GM12878 (cell line): Measurements from ENCODE around the gene SLC13A4. TPM values are rescaled to one million over a fixed set of nuclear protein-coding genes. Genes with fewer than 3 reads are reported as not detected.

Source experiments
- ASH2L ChIP-seq: fragments of 300-600, 200-600 bp; sonication (generic); IDR thresholded peaks from 2 replicates; pipeline ENCODE4 v1.6.1; 2017; ENCODE audit warnings: low read depth, mild to moderate bottlenecking, borderline replicate concordance
- CREM ChIP-seq: IDR thresholded peaks from 2 replicates; pipeline ENCODE4 v1.6.1; 2014; ENCODE audit warnings: antibody characterized with exemption, low read depth
- ELK1 ChIP-seq: IDR thresholded peaks from 2 replicates; pipeline ENCODE4 v1.6.1; 2012; ENCODE audit warnings: low read depth, low read length, improper control_type of control experiment
- FOS ChIP-seq: IDR thresholded peaks from 3 replicates; pipeline ENCODE4 v1.6.1; 2011; ENCODE audit warnings: borderline replicate concordance; ENCODE audit not compliant: insufficient read length; ENCODE audit errors: extremely low read depth
- FOXM1 ChIP-seq: IDR thresholded peaks from 2 replicates; pipeline ENCODE4 v1.6.1; 2012; ENCODE audit warnings: low read depth, mild to moderate bottlenecking, inconsistent platforms, low read length, moderate library complexity
- HDAC2 ChIP-seq: fragments of 200-600 bp; sonication (generic); IDR thresholded peaks from 2 replicates; pipeline ENCODE4 v1.6.1; 2017
- HDGF ChIP-seq: fragments of 450-650 bp; IDR thresholded peaks from 2 replicates; pipeline ENCODE4 v1.6.1; 2016; ENCODE audit warnings: antibody characterized with exemption
- MTA2 ChIP-seq: fragments of 450-650 bp; IDR thresholded peaks from 2 replicates; pipeline ENCODE4 v1.6.1; 2016; ENCODE audit warnings: low read depth, mild to moderate bottlenecking, moderate library complexity
- NFXL1 ChIP-seq: fragments of 450-650 bp; IDR thresholded peaks from 2 replicates; pipeline ENCODE4 v1.6.1; 2017; ENCODE audit warnings: antibody characterized with exemption, mild to moderate bottlenecking, borderline replicate concordance
- NFYA ChIP-seq: IDR thresholded peaks from 2 replicates; pipeline ENCODE4 v1.6.1; 2011; ENCODE audit warnings: low read depth, mild to moderate bottlenecking, low read length, improper control_type of control experiment, borderline replicate concordance
- RAD51 ChIP-seq: fragments of 450-650 bp; IDR thresholded peaks from 2 replicates; pipeline ENCODE4 v1.6.1; 2016; ENCODE audit warnings: moderate library complexity, mild to moderate bottlenecking, inconsistent platforms
- RUNX3 ChIP-seq: IDR thresholded peaks from 2 replicates; pipeline ENCODE4 v1.6.1; 2012; ENCODE audit warnings: low read length, inconsistent platforms
- SP1 ChIP-seq: IDR thresholded peaks from one replicate; pipeline ENCODE4 v1.6.1; 2011; ENCODE audit warnings: low read depth, low read length
- SREBF1 ChIP-seq: IDR thresholded peaks from 2 replicates; pipeline ENCODE4 v1.6.1; 2012; ENCODE audit warnings: mild to moderate bottlenecking, low read length
- TCF12 ChIP-seq: IDR thresholded peaks from 2 replicates; pipeline ENCODE4 v1.6.1; 2011; ENCODE audit warnings: low read depth, mild to moderate bottlenecking, low read length
- USF2 ChIP-seq: IDR thresholded peaks from 2 replicates; pipeline ENCODE4 v1.6.1; 2011; ENCODE audit warnings: low read depth, low read length, improper control_type of control experiment, borderline replicate concordance
- WRNIP1 ChIP-seq: IDR thresholded peaks from 2 replicates; pipeline ENCODE4 v1.6.1; 2011; ENCODE audit warnings: low read depth, low read length, improper control_type of control experiment, borderline replicate concordance
- YBX1 ChIP-seq: fragments of 450-650 bp; IDR thresholded peaks from 2 replicates; pipeline ENCODE4 v1.6.1; 2016; ENCODE audit warnings: antibody characterized with exemption
- ZNF217 ChIP-seq: fragments of 450-650 bp; IDR thresholded peaks from 2 replicates; pipeline ENCODE4 v1.6.1; 2017; ENCODE audit warnings: antibody characterized with exemption, mild to moderate bottlenecking
- polyA plus RNA-seq, 11 experiments: library from polyadenylated mRNA; depleted of rRNA in 4 of 11; unstranded in 6 of 11; stranded (reverse) in 5 of 11; fragments of >200 nt; fragmentation: Nextera tagmentation in 4 of 11; fragmentation: Illumina TruSeq in 1 of 11; extraction: Ambion mirVana in 4 of 11; extraction: Trizol in 1 of 11; gene quantifications; 1 replicate in 1 of 11; 2 replicates in 10 of 11; pipeline versions ENCODE4 v1.2.1 to v1.2.3, GENCODE V29; 2011 to 2016; ENCODE audit warnings: inconsistent platforms in 2 of 11, missing spikeins in 2 of 11, low read depth in 1 of 11
- total RNA-seq, 4 experiments: library from RNA; depleted of rRNA in 3 of 4; stranded (reverse); fragments of >200 nt in 3 of 4; fragmentation: Illumina TruSeq in 1 of 4; extraction: Trizol in 1 of 4; gene quantifications; 2 replicates each; pipeline versions ENCODE4 v1.2.1 to v1.2.3, GENCODE V29; 2013 to 2021
- TF ChIP-seq, protein P1 (sequence below): fragments of 450-650 bp; formaldehyde crosslinking; IDR thresholded peaks from 2 replicates; pipeline ENCODE4 v1.5.0; 2022; ENCODE audit warnings: mild to moderate bottlenecking, missing genetic modification characterization
- TF ChIP-seq, protein P2 (sequence below): IDR thresholded peaks from 2 replicates; pipeline ENCODE4 v1.6.1; 2012; ENCODE audit warnings: improper control_type of control experiment, low read depth, low read length; ENCODE audit not compliant: insufficient replicate concordance
- TF ChIP-seq, protein P3 (sequence below): fragments of 450-650 bp; IDR thresholded peaks from 2 replicates; pipeline ENCODE4 v1.6.1; 2014; ENCODE audit warnings: mild to moderate bottlenecking

The SLC13A4 gene
- total and polyA plus RNA-seq, 10 of the 15 experiments (the other 5 are each of a cell fraction or from before 2014, with no cell fraction given), result 0.14 to 0.23 (median 0.20) TPM; not detected in 7

GRCh38 chr7:135662123-135662372, 65.9 kb downstream of the SLC13A4 start (continued):
- TF ChIP-seq CREM, result no peak
- TF ChIP-seq, protein P1, sequence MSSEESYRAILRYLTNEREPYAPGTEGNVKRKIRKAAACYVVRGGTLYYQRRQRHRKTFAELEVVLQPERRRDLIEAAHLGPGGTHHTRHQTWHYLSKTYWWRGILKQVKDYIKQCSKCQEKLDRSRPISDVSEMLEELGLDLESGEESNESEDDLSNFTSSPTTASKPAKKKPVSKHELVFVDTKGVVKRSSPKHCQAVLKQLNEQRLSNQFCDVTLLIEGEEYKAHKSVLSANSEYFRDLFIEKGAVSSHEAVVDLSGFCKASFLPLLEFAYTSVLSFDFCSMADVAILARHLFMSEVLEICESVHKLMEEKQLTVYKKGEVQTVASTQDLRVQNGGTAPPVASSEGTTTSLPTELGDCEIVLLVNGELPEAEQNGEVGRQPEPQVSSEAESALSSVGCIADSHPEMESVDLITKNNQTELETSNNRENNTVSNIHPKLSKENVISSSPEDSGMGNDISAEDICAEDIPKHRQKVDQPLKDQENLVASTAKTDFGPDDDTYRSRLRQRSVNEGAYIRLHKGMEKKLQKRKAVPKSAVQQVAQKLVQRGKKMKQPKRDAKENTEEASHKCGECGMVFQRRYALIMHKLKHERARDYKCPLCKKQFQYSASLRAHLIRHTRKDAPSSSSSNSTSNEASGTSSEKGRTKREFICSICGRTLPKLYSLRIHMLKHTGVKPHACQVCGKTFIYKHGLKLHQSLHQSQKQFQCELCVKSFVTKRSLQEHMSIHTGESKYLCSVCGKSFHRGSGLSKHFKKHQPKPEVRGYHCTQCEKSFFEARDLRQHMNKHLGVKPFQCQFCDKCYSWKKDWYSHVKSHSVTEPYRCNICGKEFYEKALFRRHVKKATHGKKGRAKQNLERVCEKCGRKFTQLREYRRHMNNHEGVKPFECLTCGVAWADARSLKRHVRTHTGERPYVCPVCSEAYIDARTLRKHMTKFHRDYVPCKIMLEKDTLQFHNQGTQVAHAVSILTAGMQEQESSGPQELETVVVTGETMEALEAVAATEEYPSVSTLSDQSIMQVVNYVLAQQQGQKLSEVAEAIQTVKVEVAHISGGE (CRISPR knock-in tag), result no peak
- TF ChIP-seq USF2, result no peak
- no peak for TF ChIP-seq ELK1
- TF ChIP-seq FOXM1, result no peak
- no peak for TF ChIP-seq WRNIP1
- TF ChIP-seq HDAC2, result no peak
- no peak for TF ChIP-seq FOS
- TF ChIP-seq SP1, result no peak
- TF ChIP-seq ZNF217, result no peak
- no peak for TF ChIP-seq ASH2L
- TF ChIP-seq SREBF1, result no peak
- TF ChIP-seq NFXL1, result no peak
- TF ChIP-seq TCF12, result no peak
- TF ChIP-seq HDGF, result no peak
- TF ChIP-seq RUNX3, result no peak
- no peak for TF ChIP-seq RAD51
- TF ChIP-seq, protein P2, sequence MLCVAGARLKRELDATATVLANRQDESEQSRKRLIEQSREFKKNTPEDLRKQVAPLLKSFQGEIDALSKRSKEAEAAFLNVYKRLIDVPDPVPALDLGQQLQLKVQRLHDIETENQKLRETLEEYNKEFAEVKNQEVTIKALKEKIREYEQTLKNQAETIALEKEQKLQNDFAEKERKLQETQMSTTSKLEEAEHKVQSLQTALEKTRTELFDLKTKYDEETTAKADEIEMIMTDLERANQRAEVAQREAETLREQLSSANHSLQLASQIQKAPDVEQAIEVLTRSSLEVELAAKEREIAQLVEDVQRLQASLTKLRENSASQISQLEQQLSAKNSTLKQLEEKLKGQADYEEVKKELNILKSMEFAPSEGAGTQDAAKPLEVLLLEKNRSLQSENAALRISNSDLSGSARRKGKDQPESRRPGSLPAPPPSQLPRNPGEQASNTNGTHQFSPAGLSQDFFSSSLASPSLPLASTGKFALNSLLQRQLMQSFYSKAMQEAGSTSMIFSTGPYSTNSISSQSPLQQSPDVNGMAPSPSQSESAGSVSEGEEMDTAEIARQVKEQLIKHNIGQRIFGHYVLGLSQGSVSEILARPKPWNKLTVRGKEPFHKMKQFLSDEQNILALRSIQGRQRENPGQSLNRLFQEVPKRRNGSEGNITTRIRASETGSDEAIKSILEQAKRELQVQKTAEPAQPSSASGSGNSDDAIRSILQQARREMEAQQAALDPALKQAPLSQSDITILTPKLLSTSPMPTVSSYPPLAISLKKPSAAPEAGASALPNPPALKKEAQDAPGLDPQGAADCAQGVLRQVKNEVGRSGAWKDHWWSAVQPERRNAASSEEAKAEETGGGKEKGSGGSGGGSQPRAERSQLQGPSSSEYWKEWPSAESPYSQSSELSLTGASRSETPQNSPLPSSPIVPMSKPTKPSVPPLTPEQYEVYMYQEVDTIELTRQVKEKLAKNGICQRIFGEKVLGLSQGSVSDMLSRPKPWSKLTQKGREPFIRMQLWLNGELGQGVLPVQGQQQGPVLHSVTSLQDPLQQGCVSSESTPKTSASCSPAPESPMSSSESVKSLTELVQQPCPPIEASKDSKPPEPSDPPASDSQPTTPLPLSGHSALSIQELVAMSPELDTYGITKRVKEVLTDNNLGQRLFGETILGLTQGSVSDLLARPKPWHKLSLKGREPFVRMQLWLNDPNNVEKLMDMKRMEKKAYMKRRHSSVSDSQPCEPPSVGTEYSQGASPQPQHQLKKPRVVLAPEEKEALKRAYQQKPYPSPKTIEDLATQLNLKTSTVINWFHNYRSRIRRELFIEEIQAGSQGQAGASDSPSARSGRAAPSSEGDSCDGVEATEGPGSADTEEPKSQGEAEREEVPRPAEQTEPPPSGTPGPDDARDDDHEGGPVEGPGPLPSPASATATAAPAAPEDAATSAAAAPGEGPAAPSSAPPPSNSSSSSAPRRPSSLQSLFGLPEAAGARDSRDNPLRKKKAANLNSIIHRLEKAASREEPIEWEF, result no peak
- TF ChIP-seq NFYA, result no peak
- TF ChIP-seq, protein P3, sequence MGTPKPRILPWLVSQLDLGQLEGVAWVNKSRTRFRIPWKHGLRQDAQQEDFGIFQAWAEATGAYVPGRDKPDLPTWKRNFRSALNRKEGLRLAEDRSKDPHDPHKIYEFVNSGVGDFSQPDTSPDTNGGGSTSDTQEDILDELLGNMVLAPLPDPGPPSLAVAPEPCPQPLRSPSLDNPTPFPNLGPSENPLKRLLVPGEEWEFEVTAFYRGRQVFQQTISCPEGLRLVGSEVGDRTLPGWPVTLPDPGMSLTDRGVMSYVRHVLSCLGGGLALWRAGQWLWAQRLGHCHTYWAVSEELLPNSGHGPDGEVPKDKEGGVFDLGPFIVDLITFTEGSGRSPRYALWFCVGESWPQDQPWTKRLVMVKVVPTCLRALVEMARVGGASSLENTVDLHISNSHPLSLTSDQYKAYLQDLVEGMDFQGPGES, result no peak
- no peak for TF ChIP-seq YBX1
- TF ChIP-seq MTA2, result no peak
